ENCODE measurements around the gene TMEM234. TPM values are rescaled to one million over a fixed set of nuclear protein-coding genes. Genes with fewer than 3 reads are reported as not detected.

The TMEM234 gene
- total and polyA plus RNA-seq, 2 of the 13 experiments (the other 11 are each of a cell fraction or from before 2014, with no cell fraction given): 6.1 to 9.0 TPM

- TF ChIP-seq ZNF253 (CRISPR knock-in tag; IDR thresholded peaks at IDR 0.05; ENCODE audit: borderline replicate concordance) (no peak), ETV6 (CRISPR knock-in tag; conservative IDR thresholded peaks at IDR 0.05) (peak; percentile 37; the same call in 1 of the 2 replicates), ZNF720 (CRISPR knock-in tag; IDR thresholded peaks at IDR 0.05) (no peak), SKI (IDR thresholded peaks at IDR 0.05; ENCODE audit: partially characterized antibody) (peak; percentile 22), MBD4 (IDR thresholded peaks at IDR 0.05; ENCODE audit: borderline replicate concordance, low read length) (no peak), ZNF788 (CRISPR knock-in tag; IDR thresholded peaks at IDR 0.05; ENCODE audit: borderline replicate concordance) (peak; percentile 81; the same call in 1 of the 2 replicates), MXD4 (CRISPR knock-in tag; IDR thresholded peaks at IDR 0.05) (peak; percentile 43; the same call in 1 of the 2 replicates), MED1 (CRISPR knock-in tag; IDR thresholded peaks at IDR 0.05) (peak; percentile 45; the same call in 1 of the 2 replicates), FOXP4 (CRISPR knock-in tag; IDR thresholded peaks at IDR 0.05) (no peak), ZNF850 (CRISPR knock-in tag; conservative IDR thresholded peaks at IDR 0.05) (no peak), ZMAT5 (CRISPR knock-in tag; IDR thresholded peaks at IDR 0.05; ENCODE audit: borderline replicate concordance, low read depth) (no peak), PPARG (CRISPR knock-in tag; conservative IDR thresholded peaks at IDR 0.05) (0 out of 2 replicates have a peak, but pooled peaks have one; percentile 33), HMG20A (CRISPR knock-in tag; IDR thresholded peaks at IDR 0.05; ENCODE audit: borderline replicate concordance) (no peak), THAP7 (CRISPR knock-in tag; IDR thresholded peaks at IDR 0.05) (no peak), NONO (IDR thresholded peaks at IDR 0.05) (no peak), NONO (CRISPR knock-in tag; conservative IDR thresholded peaks at IDR 0.05) (peak; percentile 89), NFKB2 (CRISPR knock-in tag; IDR thresholded peaks at IDR 0.05; ENCODE audit: borderline replicate concordance) (no peak), ERF (CRISPR knock-in tag; IDR thresholded peaks at IDR 0.05) (peak; percentile 49; the same call in 1 of the 2 replicates), SMC3 (IDR thresholded peaks at IDR 0.05; ENCODE audit: low read length) (peak; percentile 25; the same call in 1 of the 2 replicates), RCOR2 (CRISPR knock-in tag; IDR thresholded peaks at IDR 0.05) (peak; percentile 91), ZNF7 (CRISPR knock-in tag; IDR thresholded peaks at IDR 0.05) (peak; percentile 95), FOXA3 (CRISPR knock-in tag; IDR thresholded peaks at IDR 0.05) (no peak; the same call in 1 of the 2 replicates), RBAK (CRISPR knock-in tag; IDR thresholded peaks at IDR 0.05) (0 out of 2 replicates have a peak, but pooled peaks have one; percentile 31), YY1 (IDR thresholded peaks at IDR 0.05; ENCODE audit: insufficient read depth, insufficient replicate concordance, low read depth, low read length) (peak; percentile 49), POGZ (CRISPR knock-in tag; IDR thresholded peaks at IDR 0.05) (peak; percentile 70), ASH2L (IDR thresholded peaks at IDR 0.05; ENCODE audit: insufficient read length, low read depth, low read length) (peak; percentile 29), MXI1 (IDR thresholded peaks at IDR 0.05; ENCODE audit: borderline replicate concordance, low read depth, low read length) (peak; percentile 55; the same call in 1 of the 3 replicates), ZNF768 (CRISPR knock-in tag; IDR thresholded peaks at IDR 0.05) (peak; percentile 78; the same call in 1 of the 2 replicates), GABPB1 (CRISPR knock-in tag; IDR thresholded peaks at IDR 0.05) (peak; percentile 75)
These were observed 26.1 kb upstream of the TMEM234 start (continued) for GRCh38 chr1:32247983-32248889.
